OCI-LY3 (cell line): Measurements from ENCODE around the gene NSDHL.

Experiments
- CTCF ChIP-seq: fragments of 200-600, 300-600 bp; sonication (generic); IDR thresholded peaks from 2 replicates; pipeline ENCODE4 v1.5.1; 2014; ENCODE audit warnings: antibody characterized with exemption, low read length, low read depth
- EZH2phosphoT487 ChIP-seq: fragments of 200-600 bp; shearing (Covaris generic); IDR thresholded peaks from 2 replicates; pipeline ENCODE4 v1.6.1; 2018; ENCODE audit warnings: antibody characterized with exemption, mixed run types, low read depth

GRCh38 chrX:152871260-152871659 lies 40.4 kb downstream of the NSDHL start:
- TF ChIP-seq CTCF (no peak), EZH2phosphoT487 (no peak)
